Dermis microvascular lymphatic vessel endothelial cell (primary cell): ENCODE measurements around the gene CACNA1G. TPM values are rescaled to one million over a fixed set of nuclear protein-coding genes. Genes with fewer than 3 reads are reported as not detected.
A peak's percentile ranks its signal among the peaks of the same experiment; 100 is the strongest.

ENCODE experiments used
- DNase-seq, 2 donors: peaks; one replicate each; pipeline versions ENCODE4 v3.0.0 to v3.0.0-alpha.2; 2010; ENCODE audit warnings: low read depth in 2 of 2
- total RNA-seq: library from RNA; depleted of rRNA; stranded (reverse); fragments of >200 nt; gene quantifications from 2 replicates; pipeline ENCODE4 v1.2.1, GENCODE V29; 2014

Gene CACNA1G
- total RNA-seq, 1 donor from 2014 or later: not detected

DNA sequence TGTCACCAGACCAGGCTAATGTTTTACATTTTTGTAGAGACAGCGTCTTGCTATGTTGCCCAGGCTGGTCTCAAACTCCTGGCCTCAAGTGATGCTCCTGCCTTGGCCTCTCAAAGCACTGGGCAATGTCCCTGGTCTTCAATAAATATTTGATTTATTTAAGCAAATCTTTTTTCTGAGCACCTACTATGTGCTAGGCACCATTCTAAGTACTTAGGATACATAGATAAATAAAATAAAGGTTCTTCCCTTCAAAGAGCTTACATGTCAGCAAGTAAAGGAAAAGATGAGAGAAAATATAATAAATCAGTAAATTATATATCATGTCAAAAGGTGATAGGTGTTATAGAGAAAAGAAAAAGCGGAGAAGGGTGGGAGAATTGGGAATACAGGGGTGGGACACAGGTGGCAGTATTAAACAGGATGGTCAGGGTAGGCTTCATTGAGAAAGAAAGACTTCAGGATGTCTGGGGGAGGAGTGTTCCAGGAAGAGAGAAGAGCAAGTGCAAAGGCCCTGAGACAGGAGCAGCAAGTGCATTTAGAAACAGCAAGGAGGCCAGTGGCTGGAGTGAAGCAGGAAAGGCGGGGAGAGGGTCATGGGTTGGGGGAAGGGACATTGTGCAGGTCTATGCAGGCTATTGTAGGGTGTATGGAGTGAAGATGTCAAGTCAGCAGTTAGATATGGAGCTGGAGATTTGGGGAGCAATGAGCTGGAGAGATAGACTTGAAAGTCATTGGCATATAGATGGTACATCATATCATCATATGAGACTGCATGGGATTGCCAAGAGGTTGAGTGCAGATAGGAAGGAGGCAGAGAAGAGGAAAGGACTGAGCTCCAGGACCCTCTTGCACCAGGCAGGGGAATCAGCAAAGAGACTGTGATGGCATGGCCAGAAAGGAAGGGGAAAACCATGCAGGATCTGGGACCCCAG lies 85.5 kb downstream of the CACNA1G start:
- no peak for DNase-seq

DNA sequence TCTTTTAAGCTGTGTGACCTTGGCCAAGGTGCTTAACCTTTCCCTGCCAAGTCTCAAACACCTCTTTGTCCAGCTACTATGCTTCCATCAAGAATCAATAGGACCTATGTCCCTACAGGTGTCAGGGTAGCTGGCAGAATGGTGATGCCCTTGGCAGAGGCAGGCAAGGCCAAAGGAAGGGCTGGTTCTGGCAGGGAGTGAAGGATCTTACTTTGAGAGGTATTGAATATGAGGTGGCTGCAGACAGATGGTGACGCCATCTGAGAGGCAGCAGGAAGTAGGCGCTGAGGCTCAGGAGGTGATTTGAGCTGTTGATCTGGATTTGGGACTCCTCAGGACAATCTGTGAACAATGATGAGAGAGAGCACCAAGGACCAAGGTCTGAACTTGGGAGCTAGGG lies 86.7 kb downstream of the CACNA1G start:
- DNase-seq: no peak

DNA sequence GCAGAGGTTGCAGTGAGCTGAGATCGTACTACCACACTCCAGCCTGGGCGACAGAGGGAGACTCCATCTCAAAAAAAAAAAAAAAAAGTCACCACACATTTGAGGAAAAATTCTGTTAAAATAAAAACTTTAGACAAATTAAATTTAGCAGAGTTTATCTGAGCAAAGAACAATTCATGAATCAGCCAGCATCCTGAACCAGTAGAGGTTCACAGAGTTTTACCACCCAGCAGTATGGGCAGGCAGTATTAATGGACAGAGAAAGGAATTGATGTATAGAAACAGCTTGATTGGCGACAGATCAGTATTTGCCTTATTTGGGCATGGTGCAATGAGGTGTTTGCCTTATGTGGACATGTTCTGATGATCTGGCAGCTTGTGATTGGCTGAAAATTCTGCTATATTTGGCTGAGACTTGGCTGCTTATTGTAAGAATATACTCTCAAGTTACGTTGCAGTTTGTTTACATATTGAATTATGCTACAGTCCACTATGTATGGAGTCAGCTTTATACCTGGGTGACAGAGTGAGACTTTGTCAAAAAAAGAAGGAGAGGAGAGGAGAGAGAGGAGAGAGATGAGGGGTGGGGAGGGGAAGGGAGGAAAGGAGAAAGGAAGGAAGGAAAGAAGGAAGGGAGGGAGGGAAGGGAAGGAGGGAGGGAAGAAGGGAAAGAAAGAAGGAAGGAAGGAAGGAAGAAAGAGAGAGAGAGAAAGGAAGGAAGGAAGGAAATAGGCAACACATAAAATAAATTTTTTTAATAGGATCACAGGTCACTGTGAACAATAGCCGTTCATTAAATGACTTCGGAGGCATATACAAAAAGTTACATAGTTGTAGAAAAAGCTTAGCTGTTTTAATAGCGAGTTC lies 88.8 kb downstream of the CACNA1G start:
- peak in 1 of 2 donors; percentile 34 for DNase-seq

DNA sequence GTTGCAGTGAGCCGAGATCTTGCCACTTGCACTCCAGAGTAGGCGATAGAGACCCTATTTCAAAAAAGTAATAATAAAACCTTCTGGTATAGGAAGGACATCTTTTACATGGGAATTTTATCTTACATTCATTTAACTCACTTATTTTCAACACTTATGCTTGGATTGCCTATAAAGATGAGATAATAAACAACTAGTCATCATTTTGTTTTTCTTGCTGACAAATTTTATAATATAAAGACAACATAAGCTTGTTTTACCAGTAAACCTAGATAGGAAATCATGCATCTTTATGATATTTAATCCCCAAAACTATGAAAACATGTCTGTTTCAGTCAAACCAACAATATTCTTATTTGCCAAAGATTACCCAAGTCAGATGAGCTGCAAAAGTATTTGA lies 91.1 kb downstream of the CACNA1G start:
- no peak for DNase-seq

DNA sequence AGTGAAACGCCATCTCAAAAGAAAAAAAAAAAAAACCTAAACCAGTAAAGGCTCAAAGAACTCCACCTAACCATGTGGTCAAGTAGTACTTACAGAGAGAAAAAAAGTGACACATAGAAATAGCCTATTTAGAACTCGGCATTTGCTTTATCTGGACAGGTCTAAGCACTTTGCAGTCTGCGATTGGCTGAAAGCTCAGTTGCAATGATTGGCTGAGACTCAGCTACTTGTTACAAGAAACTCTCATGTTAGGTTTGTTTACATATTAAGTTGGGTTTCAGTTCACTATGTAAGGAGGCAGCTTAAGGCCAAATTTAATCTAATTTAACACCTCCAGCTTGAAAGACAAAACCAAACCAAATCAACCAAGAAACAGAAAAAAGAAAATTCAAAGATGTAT lies 93.2 kb downstream of the CACNA1G start:
- no peak for DNase-seq

DNA sequence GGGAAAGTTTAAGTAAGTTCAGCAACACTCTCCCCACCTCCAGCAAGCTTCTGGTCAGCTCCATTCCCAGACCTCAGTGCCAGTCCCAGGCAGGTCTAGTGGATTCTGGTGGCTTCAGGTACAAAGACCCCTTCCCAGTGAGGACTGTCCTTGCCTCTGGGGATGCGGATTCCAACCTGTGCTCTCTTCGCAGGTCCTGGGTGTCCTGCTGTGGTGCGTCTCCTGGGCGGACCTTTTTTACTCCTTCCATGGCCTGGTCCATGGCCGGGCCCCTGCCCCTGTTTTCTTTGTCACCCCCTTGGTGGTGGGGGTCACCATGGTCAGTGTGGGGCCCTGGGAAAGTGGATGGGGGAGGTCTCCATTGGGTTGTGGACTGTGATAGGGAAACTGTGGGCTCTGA lies 96.0 kb downstream of the CACNA1G start:
- DNase-seq: no peak

DNA sequence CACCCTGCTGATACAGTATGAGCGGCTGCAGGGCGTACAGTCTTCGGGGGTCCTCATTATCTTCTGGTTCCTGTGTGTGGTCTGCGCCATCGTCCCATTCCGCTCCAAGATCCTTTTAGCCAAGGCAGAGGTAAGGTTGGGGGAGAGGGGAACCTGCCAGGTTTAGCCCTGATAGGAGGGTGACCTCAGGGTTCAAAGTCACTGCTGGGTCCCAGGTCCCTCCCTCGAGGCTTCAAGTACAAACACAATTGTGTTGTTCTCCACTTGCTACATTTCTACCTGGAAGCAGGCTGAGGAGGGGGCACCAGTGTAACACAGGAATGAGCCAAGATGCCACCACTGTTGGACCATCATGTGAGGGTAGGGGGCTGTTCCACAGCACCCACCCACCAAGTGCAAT lies 96.5 kb downstream of the CACNA1G start:
- DNase-seq: no peak

DNA sequence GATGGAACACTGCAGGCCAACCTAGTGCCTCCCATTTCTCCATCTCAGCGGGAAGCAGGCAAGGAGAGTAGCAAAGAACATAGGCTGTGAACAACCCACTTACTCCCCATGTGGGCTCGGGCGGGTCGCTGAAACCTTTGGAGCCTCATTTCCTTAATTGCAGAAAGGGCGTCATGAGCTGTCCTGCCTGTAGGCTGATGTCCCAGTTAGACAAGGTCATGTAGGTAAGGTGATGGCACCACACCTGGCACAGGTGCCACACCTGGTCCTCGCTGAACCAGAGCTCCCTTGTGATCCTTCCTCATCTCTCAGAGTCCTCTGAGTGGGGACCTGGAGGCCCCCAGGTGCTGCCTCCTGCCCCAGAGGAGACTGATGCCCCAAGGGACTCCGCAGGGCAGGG lies 97.1 kb downstream of the CACNA1G start:
- DNase-seq: no peak

DNA sequence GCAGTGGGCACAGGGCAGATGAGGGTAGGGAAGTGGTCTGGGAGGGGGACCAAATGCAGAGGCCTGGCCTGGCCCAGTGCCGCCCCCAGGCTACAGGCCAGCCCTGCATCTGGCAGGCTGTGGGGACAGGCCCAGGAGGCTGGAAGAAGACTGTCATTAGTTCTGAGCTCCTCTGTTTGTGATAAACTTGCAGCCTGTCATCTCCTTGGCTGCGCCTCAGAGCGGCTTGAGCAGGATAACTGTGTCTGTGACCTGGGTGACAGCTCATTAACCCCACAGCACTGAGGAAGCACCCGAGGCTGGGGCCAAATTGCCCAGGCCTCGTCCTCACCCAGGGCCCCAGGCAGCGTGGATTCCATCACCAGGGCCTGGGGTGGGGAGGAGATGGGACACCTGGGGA lies 98.1 kb downstream of the CACNA1G start:
- DNase-seq: no peak

DNA sequence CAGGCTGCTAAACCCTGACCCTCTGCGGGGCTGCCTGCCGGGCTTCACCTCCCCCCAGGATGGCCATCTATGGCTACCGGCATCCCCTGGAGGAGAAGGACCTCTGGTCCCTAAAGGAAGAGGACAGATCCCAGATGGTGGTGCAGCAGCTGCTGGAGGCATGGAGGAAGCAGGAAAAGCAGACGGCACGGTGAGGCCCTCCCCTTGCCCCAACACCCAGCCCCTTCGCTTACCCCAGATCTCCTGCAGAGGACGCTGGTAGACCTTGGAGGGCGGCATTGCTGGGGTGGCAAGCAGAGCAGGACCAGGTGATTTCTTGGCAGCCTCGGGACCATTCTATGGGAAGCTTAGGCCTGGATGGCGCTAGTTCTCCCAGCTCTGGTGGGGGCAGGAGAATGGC lies 98.7 kb downstream of the CACNA1G start:
- no peak for DNase-seq

DNA sequence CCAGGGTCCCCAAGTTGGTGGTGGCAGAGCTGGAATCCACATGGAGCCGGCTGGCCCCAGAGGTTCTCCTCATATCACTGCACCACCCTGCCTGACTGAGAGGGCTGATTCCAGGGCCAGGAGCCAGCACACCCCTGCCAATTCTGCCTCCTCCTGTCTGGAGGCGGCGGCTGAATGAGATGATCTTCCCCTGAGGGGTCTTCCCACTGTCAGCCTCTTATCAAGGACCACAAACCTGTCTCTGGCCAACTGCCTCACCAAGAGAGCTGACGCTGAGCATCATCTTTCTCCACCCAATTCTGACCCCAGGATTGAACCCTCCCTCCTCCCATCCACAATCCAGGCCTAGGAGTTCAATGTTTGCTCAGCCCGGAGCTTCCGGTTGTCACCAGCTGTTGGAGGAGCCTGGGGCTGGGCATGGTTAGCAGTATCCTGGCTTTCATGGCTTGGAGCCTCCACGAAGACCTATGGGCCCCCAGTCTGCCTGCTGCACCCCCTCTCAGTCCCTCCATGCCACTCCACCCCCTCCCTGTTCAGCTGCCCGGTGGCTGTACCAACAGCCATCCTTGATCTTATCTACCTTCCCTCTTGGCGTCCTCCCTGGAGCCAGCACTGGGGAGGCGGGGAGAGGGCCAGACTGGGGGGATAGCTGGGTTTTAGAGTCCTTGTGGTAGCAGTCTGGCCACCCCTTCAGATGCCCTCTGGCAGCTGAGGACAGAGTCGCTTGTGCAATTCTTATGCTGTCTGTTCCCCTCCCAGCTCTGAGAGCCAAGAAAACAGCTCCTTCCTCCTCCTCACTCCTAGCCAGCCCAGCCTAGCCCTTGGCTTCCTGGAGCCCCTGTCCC lies 99.7 kb downstream of the CACNA1G start:
- peak in 1 of 2 donors; percentile 36 for DNase-seq

DNA sequence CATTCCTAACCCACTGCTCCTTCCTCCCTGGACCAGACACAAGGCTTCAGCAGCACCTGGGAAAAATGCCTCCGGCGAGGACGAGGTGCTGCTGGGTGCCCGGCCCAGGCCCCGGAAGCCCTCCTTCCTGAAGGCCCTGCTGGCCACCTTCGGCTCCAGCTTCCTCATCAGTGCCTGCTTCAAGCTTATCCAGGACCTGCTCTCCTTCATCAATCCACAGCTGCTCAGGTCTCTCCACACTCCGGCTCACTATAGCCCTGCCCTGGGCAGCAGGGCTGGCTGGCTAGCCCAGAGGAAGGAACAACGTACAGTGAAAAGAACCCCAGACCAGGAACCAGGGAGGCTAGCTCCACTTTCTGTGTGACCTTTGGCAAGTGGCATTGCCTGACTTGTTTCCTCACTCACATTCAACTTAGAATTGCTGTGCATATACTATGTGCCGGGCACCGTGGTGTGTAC lies 100.4 kb downstream of the CACNA1G start:
- DNase-seq: no peak

DNA sequence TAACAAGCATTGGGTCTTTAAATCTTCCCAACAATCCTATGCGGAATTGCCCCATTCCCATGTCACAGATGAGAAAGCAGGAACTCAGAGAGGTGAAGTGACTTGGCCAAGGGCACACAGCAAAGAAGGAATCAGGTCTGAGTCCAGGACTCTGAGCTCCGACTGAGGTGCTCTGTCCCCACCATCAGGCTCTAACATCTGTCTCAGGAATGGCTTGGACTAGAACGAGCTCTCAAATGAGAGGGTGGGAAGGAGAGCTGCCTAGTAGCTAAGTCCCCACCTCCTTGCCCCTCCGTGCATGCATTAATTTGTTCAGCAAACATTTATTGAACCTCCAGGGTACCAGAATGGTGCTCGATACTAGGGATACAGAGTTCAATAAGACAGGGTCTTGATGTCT lies 100.8 kb downstream of the CACNA1G start:
- no peak for DNase-seq

DNA sequence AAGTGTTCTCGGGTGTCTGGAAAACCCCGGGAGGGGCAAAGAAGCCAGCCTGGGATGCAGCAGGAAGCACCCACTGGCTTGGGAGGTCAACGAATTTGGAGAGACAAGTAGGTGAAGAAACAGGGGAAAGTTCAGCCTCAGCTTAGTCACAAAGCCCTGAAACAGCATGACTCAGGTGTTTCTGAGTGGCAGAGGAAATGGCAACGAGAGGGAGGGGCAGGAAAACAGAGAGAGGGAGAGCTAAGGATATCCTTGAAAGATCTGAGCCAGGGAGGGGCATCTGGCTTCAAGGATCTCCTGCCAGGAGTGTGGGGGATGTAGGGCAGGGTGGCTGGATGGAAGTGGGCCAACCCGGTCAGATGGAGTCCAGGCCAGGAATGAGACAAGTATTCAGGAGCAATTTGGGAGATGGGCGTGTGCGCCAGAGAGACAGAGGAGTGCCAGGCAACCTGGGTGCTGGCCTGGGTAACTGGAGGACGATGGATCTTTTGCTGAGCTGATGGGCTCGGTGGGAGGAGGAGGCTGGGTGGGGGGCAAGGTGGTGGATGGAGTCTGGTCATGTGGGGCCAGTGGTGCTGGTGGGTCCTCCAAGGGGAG lies 101.4 kb downstream of the CACNA1G start:
- DNase-seq: peak; percentile 48 to 86

DNA sequence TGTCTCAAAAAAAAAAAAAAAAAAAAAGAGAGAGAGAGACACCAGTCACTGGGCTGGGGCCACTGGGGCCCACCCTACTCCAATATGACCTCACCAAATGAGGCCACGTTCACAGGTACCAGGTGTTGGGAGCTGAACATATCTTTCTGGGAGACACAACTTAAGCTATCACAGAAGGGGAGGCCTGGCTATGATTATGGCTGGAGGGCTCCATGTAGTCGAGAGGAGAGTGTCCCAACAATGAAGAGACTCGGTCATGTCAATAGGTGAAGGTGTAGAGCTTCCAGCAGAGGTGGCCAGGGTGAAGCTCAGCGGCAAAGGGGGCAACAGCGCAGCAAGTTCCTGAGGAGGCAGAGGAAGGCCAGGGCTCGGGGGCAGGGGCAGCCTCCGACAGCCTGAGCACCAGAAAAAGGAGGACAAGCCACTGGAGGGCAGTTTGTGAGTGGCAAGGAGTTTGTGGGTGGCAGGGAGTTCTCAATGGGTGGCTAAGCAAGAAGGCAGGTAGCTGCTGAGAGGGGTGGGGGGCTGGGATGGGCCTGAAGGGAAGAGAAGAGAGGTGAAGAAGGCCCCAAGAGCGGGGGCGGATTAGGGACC lies 102.2 kb downstream of the CACNA1G start:
- no peak for DNase-seq

DNA sequence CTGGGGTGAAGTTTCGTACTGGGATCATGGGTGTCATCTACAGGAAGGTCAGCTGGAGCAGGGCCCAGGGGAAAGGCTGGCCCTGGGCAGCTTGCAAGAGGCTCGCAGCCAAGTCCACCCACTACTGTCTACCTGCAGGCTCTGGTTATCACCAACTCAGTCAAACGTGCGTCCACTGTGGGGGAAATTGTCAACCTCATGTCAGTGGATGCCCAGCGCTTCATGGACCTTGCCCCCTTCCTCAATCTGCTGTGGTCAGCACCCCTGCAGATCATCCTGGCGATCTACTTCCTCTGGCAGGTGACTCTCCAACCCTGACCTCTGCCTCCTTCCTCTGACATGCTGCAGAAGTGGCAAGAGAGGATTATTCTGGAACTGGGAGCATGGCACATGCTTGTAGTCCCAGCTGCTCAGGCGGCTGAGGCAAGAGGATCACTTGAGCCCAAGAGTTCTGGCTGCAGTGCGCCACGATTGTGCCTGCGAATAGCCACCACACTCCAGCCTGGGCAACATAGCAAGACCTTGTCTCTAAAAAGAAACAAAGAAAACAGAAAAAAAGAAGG lies 103.4 kb downstream of the CACNA1G start:
- no peak for DNase-seq

DNA sequence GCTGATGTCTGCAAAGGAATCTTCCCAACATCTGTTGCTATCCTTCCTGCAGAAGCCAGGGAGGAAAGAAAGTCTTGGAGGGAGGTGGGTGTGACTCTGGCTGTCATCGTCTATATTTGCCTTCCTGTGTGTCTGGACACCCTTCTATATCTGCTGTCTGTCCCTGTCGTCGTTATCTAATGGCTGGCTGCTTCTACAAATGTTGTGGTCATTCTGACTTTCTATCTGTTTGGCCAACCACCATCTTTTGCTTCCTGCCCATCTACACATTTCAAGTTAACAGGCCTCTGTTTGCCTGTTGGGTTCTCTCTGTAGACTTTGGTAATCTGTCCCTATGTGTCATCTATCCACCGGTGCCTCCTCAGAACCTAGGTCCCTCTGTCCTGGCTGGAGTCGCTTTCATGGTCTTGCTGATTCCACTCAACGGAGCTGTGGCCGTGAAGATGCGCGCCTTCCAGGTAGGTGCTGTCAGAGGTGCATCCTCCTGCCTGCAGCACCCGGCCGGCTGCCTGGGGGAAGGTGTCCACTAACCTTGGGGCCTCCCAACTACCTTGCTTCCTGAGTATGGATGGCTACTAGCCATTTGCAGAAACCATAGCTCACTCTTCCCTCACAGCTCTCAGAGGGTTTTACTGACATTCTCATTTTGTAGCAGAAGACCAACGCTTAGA lies 104.4 kb downstream of the CACNA1G start:
- DNase-seq: no peak

DNA sequence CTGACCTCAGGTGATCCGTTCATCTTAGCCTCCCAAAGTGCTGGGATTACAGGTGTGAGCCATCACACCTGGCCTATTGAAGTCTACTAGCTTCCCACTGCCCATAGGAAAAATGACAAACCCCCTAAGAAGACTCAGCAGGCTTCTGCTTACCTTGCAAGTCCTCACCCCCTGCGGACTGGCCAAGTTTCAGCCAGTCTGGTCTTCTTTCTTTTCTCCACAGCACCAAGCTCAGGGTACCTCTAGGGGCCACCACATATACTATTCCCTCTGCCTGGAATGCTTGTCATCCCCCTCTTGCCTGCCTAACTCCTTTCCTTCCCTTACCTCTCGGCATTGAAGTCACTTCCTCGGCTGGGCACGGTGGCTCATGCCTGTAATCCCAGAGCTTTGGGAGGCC lies 105.3 kb downstream of the CACNA1G start:
- no peak for DNase-seq

DNA sequence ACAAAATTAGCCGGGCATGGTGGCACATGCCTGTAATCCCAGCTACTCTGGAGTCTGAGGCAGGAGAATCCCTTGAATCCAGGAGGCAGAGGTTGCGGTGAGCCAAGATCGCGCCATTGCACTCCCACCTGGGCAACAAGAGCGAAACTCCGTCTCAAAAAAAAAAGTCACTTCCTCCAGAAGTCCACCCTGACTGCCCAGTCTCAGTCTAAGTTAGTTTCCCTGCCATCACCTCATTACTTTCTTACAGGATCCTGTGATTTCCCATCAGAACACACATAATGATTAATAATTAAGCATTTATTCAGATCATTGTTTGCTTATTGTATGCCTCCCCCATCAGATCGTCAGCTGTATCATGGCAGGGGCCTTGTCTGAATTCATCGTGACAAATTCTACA lies 105.8 kb downstream of the CACNA1G start:
- DNase-seq: no peak
